DND-41 (cell line): ENCODE measurements around the gene ATP6AP1.
A peak's percentile ranks its signal among the peaks of the same experiment; 100 is the strongest.

Experiments
- ATAC-seq: fragments of 200-7000 bp; cut with Tn5 transposase; 3 replicates; pipeline ENCODE4 v1.9.1; 2021; ENCODE audit warnings: low read depth; ENCODE audit not compliant: insufficient read depth
- DNase-seq: peaks from one replicate; pipeline ENCODE4 v3.0.0-alpha.2; 2020
- H2AFZ ChIP-seq: 2 replicates; pipeline ENCODE4 v1.6.0; 2012; ENCODE audit warnings: low read depth, low read length
- H3K27ac ChIP-seq: 2 replicates; pipeline ENCODE4 v1.5.1; 2012; ENCODE audit warnings: low read length, inconsistent platforms
- H3K27me3 ChIP-seq: fragments of 200-600 bp; sonication (generic); 2 replicates; pipeline ENCODE4 v1.6.0; 2012; ENCODE audit warnings: low read length, mild to moderate bottlenecking, inconsistent platforms; ENCODE audit not compliant: insufficient read depth, poor library complexity
- H3K36me3 ChIP-seq: 2 replicates; pipeline ENCODE4 v1.5.1; 2012; ENCODE audit warnings: low read length, inconsistent platforms; ENCODE audit not compliant: insufficient read depth
- H3K4me1 ChIP-seq: 2 replicates; pipeline ENCODE4 v1.5.1; 2012; ENCODE audit warnings: mild to moderate bottlenecking, low read length; ENCODE audit not compliant: insufficient read depth
- H3K4me2 ChIP-seq: 2 replicates; pipeline ENCODE4 v1.6.0; 2012; ENCODE audit warnings: mild to moderate bottlenecking, moderate library complexity, low read length, inconsistent platforms; ENCODE audit not compliant: insufficient read depth
- H3K4me3 ChIP-seq, 2 experiments: fragments of 200-600 bp in 1 of 2; shearing (Covaris generic) in 1 of 2; 2 replicates each; pipeline ENCODE4 v1.5.1; 2012 to 2016; ENCODE audit warnings: inconsistent platforms in 2 of 2, low read length in 2 of 2, mild to moderate bottlenecking in 2 of 2, low read depth in 1 of 2, moderate library complexity in 1 of 2
- H3K79me2 ChIP-seq: 2 replicates; pipeline ENCODE4 v1.6.0; 2012; ENCODE audit warnings: low read length, inconsistent platforms; ENCODE audit not compliant: insufficient read depth
- H3K9ac ChIP-seq: 2 replicates; pipeline ENCODE4 v1.6.0; 2012; ENCODE audit warnings: low read depth, mild to moderate bottlenecking, inconsistent platforms, low read length, moderate library complexity
- H3K9me3 ChIP-seq: 2 replicates; pipeline ENCODE4 v1.5.1; 2012; ENCODE audit warnings: low read length, moderate library complexity, mild to moderate bottlenecking, inconsistent platforms; ENCODE audit not compliant: insufficient read depth, severe bottlenecking
- H4K20me1 ChIP-seq: 2 replicates; pipeline ENCODE4 v1.6.0; 2012; ENCODE audit warnings: low read length; ENCODE audit not compliant: insufficient read depth
- EZH2 ChIP-seq: IDR thresholded peaks from 3 replicates; pipeline ENCODE4 v1.6.1; 2012; ENCODE audit warnings: borderline replicate concordance, low read depth, mild to moderate bottlenecking, moderate library complexity, low read length, inconsistent platforms; ENCODE audit not compliant: severe bottlenecking
- TF ChIP-seq, protein P1 (sequence below): IDR thresholded peaks from 2 replicates; pipeline ENCODE4 v1.5.1; 2012; ENCODE audit warnings: borderline replicate concordance, low read length, moderate library complexity, mild to moderate bottlenecking; ENCODE audit not compliant: poor library complexity, severe bottlenecking; ENCODE audit errors: extremely low read depth

The ATP6AP1 gene

DNA sequence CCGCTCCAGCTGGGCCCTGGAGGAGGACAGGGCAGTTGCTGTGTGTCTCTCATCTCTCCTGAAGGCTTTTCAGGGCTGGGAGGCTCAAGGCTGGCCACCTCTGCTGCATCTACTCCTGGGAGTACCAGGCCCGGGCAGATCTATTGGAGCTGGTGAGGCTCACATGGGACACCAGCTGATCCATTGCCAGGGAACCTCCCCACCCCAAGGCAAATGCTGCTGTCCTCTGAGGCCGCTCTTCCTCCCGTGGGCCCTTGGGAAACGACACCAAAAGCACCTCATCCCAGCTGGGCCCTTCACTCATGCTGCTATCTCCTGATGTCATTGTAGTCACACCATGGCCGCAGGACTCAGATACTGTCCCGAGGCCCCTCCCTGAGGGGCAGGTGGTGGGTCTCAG lies 54.3 kb downstream of the ATP6AP1 start:
- ATAC-seq = no peak
- Histone ChIP-seq H3K4me2 (no peak overlapping the region), H3K27me3 (no peaks in the 10 kb centered on the region)

DNA sequence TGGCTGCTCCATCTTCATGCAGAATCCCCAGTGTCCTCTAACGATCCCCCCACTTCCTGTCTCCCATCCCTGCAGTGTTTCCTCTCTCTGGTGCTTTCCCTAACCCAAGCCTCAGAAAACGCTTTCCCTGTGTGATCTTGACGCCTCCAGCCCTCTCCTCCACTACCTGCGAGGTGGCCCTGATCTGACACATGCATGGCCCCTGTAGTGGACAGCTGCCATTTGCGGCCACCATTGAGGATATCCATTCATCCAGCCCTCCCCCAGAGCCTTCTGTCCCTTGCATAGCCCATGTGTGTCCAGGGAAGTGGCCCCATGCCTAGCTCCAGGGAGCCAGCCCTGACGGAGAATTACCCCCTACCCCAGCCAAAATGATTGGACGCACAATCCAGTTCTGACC lies 54.8 kb downstream of the ATP6AP1 start:
- H3K4me2 ChIP-seq = no peak overlapping the region; the same call in 1 of the 2 replicates
- no peaks in the 10 kb centered on the region for H3K9me3 ChIP-seq
- no peak overlapping the region for H2AFZ ChIP-seq
- no peak for TF ChIP-seq EZH2
- TF ChIP-seq, protein P1, sequence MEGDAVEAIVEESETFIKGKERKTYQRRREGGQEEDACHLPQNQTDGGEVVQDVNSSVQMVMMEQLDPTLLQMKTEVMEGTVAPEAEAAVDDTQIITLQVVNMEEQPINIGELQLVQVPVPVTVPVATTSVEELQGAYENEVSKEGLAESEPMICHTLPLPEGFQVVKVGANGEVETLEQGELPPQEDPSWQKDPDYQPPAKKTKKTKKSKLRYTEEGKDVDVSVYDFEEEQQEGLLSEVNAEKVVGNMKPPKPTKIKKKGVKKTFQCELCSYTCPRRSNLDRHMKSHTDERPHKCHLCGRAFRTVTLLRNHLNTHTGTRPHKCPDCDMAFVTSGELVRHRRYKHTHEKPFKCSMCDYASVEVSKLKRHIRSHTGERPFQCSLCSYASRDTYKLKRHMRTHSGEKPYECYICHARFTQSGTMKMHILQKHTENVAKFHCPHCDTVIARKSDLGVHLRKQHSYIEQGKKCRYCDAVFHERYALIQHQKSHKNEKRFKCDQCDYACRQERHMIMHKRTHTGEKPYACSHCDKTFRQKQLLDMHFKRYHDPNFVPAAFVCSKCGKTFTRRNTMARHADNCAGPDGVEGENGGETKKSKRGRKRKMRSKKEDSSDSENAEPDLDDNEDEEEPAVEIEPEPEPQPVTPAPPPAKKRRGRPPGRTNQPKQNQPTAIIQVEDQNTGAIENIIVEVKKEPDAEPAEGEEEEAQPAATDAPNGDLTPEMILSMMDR = no peak
- H4K20me1 ChIP-seq = peaks cover 17% of the 10 kb centered on the region
- DNase-seq = no peak
- no peak for ATAC-seq
- no peak overlapping the region for H3K4me3 ChIP-seq
- peaks cover 20% of the 10 kb centered on the region for H3K79me2 ChIP-seq
- peaks cover 21% of the 10 kb centered on the region for H3K36me3 ChIP-seq
- H3K9ac ChIP-seq = no peak overlapping the region
- H3K27ac ChIP-seq = no peak overlapping the region
- H3K27me3 ChIP-seq = no peaks in the 10 kb centered on the region
- peaks cover 41% of the 10 kb centered on the region for H3K4me1 ChIP-seq

More for the DNA sequence above, 54.3 kb downstream of the ATP6AP1 start:
- Histone ChIP-seq H3K4me3 (no peak overlapping the region), H3K9me3 (no peaks in the 10 kb centered on the region), H3K9ac (no peak overlapping the region), H3K36me3 (peaks cover 21% of the 10 kb centered on the region), H3K79me2 (peaks cover 26% of the 10 kb centered on the region), H3K4me1 (peaks cover 45% of the 10 kb centered on the region), H4K20me1 (peaks cover 17% of the 10 kb centered on the region), H3K27ac (no peak overlapping the region), H2AFZ (no peak overlapping the region)
- no peak for DNase-seq
- no peak for TF ChIP-seq EZH2
- TF ChIP-seq, protein P1 = no peak

DNA sequence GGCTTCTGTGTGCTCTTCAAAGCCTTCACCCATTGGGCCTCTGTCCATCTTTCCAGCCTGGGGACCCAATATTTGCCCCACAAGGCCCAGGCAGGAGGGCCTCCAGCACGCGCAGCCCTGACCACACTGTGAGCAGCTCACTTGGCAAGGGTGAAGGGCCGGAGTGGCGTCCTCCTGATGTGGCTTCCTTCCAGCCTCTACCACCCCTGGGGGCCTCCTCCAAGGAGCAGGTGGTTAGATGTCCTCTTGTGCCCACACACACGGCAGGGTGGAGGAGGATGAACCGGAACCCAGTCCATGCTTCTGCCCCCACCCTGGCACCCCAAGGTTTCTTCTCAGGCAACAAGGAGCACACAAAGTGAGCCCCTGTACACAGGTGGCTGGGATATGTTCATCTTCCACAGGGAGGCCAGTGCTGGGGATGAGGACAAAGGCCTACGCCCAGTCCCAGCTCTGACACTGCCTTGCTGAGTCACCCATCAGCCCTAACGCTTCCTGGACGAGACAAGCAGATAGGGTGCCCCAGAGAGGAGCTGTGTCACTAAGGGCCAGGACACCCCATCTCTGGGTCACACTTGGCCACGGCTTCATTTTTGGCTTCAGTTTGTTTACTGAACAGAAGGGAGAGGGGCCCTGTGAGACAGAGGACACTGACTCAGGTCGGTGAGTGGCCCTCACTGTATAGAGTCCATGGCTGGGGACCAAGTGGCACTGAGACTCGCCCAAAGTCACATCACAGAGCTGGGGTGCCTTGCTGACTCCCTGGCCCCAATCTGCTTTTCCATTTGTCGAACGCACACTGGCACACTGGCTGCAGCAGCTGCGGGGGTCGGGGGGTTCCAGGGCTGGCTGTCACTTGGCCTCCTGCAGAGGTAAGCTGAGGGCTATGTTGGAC lies 56.0 kb downstream of the ATP6AP1 start:
- peak overlapping the region in 1 of 2 experiments; percentile 24; a peak in 1 of 4 replicates for H3K4me3 ChIP-seq
- H3K4me1 ChIP-seq = peaks cover 48% of the 10 kb centered on the region
- peaks cover 23% of the 10 kb centered on the region for H3K79me2 ChIP-seq
- no peaks in the 10 kb centered on the region for H3K9me3 ChIP-seq
- ATAC-seq = no peak
- peak overlapping the region; percentile 73; the same call in 1 of the 2 replicates for H3K9ac ChIP-seq
- no peak for DNase-seq
- TF ChIP-seq EZH2 = no peak
- TF ChIP-seq, protein P1 = no peak
- H3K4me2 ChIP-seq = peak overlapping the region; percentile 89
- H4K20me1 ChIP-seq = peaks cover 17% of the 10 kb centered on the region
- no peak overlapping the region for H3K27ac ChIP-seq
- H3K27me3 ChIP-seq = no peaks in the 10 kb centered on the region
- H3K36me3 ChIP-seq = peaks cover 21% of the 10 kb centered on the region
- H2AFZ ChIP-seq = no peak overlapping the region
